Activated CD4-positive, CD25-positive, alpha-beta regulatory T cell treated with anti-CD3 and anti-CD28 coated beads, Interleukin-2, amount 50 U/mL, for 24 hours (primary cell): ENCODE measurements around the gene KLRD1.
"Not testable (repeated sequence)": the region's sequence is repeated elsewhere in the genome, so short reads cannot be mapped to it uniquely, and the experiment has no call there.

Source experiments
- ATAC-seq, 2 donors: fragments of 150-1000 bp; cut with Tn5 transposase; one replicate each; pipeline ENCODE4 v1.10.0; 2021; ENCODE audit warnings: mild to moderate bottlenecking in 1 of 2, moderate library complexity in 1 of 2

KLRD1 gene

GRCh38 chr12:10369557-10370415 lies 62.1 kb downstream of the KLRD1 start:
- no peak for ATAC-seq

GRCh38 chr12:10371893-10372535 lies 64.3 kb downstream of the KLRD1 start:
- not testable (repeated sequence) for ATAC-seq

GRCh38 chr12:10372559-10372958 lies 64.9 kb downstream of the KLRD1 start:
- ATAC-seq, result no peak

DNA sequence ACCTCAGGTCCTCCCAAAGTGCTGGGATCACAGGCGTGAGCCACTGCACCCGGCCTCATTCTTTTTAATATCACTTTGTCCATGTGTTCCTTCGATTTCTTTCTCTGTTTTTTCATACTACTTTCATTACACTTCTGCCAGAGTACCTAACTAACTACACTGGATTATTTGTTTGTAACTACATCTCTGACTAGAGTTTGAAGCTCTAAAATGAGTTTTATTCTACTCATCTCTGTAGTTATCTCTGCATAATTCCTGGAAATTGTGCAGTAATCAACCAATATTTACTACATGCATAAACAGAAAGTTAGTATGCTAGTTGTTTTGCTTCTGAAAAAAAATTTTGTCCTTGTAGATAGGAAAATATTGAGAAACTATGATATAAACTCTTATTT lies 67.0 kb downstream of the KLRD1 start:
- ATAC-seq, result no peak

- not testable (repeated sequence) for ATAC-seq
These were observed 71.1 kb downstream of the KLRD1 start for GRCh38 chr12:10378737-10379136.
